Measurements from ENCODE around the gene SYT11. TPM values are rescaled to one million over a fixed set of nuclear protein-coding genes. Genes with fewer than 3 reads are reported as not detected.

The SYT11 gene
- total and polyA plus RNA-seq, 9 of the 15 experiments (the other 6 are each of a cell fraction or from before 2014, with no cell fraction given): 0.05 to 0.18 (median 0.11) TPM

DNA sequence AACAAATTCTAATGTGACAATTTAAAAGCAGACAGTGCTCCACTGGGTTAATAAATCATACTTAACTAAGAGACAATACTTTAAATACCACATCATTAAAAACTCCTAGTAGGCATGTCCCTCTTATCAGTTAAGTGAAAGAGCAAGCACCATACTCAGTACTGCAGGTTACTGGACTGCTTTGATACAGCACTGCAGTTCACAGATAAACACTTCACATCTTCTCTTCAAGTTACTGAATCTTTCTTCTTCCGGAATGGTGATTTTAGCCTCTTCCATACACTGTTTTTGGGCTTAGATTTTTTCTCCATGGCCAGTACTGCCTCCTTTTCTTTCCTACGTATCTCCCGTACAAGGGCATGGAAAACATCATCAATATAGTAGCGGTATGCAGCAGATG lies 40.8 kb downstream of the SYT11 start (continued):
- TF ChIP-seq, protein P1, sequence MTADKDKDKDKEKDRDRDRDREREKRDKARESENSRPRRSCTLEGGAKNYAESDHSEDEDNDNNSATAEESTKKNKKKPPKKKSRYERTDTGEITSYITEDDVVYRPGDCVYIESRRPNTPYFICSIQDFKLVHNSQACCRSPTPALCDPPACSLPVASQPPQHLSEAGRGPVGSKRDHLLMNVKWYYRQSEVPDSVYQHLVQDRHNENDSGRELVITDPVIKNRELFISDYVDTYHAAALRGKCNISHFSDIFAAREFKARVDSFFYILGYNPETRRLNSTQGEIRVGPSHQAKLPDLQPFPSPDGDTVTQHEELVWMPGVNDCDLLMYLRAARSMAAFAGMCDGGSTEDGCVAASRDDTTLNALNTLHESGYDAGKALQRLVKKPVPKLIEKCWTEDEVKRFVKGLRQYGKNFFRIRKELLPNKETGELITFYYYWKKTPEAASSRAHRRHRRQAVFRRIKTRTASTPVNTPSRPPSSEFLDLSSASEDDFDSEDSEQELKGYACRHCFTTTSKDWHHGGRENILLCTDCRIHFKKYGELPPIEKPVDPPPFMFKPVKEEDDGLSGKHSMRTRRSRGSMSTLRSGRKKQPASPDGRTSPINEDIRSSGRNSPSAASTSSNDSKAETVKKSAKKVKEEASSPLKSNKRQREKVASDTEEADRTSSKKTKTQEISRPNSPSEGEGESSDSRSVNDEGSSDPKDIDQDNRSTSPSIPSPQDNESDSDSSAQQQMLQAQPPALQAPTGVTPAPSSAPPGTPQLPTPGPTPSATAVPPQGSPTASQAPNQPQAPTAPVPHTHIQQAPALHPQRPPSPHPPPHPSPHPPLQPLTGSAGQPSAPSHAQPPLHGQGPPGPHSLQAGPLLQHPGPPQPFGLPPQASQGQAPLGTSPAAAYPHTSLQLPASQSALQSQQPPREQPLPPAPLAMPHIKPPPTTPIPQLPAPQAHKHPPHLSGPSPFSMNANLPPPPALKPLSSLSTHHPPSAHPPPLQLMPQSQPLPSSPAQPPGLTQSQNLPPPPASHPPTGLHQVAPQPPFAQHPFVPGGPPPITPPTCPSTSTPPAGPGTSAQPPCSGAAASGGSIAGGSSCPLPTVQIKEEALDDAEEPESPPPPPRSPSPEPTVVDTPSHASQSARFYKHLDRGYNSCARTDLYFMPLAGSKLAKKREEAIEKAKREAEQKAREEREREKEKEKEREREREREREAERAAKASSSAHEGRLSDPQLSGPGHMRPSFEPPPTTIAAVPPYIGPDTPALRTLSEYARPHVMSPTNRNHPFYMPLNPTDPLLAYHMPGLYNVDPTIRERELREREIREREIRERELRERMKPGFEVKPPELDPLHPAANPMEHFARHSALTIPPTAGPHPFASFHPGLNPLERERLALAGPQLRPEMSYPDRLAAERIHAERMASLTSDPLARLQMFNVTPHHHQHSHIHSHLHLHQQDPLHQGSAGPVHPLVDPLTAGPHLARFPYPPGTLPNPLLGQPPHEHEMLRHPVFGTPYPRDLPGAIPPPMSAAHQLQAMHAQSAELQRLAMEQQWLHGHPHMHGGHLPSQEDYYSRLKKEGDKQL (CRISPR knock-in tag; IDR thresholded peaks at IDR 0.05; ENCODE audit: borderline replicate concordance): no peak
- no peak for TF ChIP-seq BRD9 (IDR thresholded peaks at IDR 0.05; ENCODE audit: low read depth, partially characterized antibody)
- peak; percentile 79 for TF ChIP-seq MTA2 (IDR thresholded peaks at IDR 0.05; ENCODE audit: low read depth)
- no peak for TF ChIP-seq BRCA1 (IDR thresholded peaks at IDR 0.05)
- TF ChIP-seq BRCA1 (CRISPR knock-in tag; IDR thresholded peaks at IDR 0.05): no peak
- no peak for TF ChIP-seq ZFP36 (IDR thresholded peaks at IDR 0.05; ENCODE audit: low read depth, low read length, partially characterized antibody)
- TF ChIP-seq MYBL2 (IDR thresholded peaks at IDR 0.05; ENCODE audit: low read depth): no peak
- no peak for TF ChIP-seq MYBL2 (CRISPR knock-in tag; IDR thresholded peaks at IDR 0.05; ENCODE audit: borderline replicate concordance)
- TF ChIP-seq, protein P2, sequence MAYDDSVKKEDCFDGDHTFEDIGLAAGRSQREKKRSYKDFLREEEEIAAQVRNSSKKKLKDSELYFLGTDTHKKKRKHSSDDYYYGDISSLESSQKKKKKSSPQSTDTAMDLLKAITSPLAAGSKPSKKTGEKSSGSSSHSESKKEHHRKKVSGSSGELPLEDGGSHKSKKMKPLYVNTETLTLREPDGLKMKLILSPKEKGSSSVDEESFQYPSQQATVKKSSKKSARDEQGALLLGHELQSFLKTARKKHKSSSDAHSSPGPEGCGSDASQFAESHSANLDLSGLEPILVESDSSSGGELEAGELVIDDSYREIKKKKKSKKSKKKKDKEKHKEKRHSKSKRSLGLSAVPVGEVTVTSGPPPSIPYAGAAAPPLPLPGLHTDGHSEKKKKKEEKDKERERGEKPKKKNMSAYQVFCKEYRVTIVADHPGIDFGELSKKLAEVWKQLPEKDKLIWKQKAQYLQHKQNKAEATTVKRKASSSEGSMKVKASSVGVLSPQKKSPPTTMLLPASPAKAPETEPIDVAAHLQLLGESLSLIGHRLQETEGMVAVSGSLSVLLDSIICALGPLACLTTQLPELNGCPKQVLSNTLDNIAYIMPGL (CRISPR knock-in tag; IDR thresholded peaks at IDR 0.05): no peak
- TF ChIP-seq, protein P3, sequence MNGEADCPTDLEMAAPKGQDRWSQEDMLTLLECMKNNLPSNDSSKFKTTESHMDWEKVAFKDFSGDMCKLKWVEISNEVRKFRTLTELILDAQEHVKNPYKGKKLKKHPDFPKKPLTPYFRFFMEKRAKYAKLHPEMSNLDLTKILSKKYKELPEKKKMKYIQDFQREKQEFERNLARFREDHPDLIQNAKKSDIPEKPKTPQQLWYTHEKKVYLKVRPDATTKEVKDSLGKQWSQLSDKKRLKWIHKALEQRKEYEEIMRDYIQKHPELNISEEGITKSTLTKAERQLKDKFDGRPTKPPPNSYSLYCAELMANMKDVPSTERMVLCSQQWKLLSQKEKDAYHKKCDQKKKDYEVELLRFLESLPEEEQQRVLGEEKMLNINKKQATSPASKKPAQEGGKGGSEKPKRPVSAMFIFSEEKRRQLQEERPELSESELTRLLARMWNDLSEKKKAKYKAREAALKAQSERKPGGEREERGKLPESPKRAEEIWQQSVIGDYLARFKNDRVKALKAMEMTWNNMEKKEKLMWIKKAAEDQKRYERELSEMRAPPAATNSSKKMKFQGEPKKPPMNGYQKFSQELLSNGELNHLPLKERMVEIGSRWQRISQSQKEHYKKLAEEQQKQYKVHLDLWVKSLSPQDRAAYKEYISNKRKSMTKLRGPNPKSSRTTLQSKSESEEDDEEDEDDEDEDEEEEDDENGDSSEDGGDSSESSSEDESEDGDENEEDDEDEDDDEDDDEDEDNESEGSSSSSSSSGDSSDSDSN (IDR thresholded peaks at IDR 0.05; ENCODE audit: borderline replicate concordance in 1 of 2, low read depth in 2 of 2, low read length in 2 of 2): no peak
- no peak for TF ChIP-seq PTRF (tag; IDR thresholded peaks at IDR 0.05)
- TF ChIP-seq, protein P4, sequence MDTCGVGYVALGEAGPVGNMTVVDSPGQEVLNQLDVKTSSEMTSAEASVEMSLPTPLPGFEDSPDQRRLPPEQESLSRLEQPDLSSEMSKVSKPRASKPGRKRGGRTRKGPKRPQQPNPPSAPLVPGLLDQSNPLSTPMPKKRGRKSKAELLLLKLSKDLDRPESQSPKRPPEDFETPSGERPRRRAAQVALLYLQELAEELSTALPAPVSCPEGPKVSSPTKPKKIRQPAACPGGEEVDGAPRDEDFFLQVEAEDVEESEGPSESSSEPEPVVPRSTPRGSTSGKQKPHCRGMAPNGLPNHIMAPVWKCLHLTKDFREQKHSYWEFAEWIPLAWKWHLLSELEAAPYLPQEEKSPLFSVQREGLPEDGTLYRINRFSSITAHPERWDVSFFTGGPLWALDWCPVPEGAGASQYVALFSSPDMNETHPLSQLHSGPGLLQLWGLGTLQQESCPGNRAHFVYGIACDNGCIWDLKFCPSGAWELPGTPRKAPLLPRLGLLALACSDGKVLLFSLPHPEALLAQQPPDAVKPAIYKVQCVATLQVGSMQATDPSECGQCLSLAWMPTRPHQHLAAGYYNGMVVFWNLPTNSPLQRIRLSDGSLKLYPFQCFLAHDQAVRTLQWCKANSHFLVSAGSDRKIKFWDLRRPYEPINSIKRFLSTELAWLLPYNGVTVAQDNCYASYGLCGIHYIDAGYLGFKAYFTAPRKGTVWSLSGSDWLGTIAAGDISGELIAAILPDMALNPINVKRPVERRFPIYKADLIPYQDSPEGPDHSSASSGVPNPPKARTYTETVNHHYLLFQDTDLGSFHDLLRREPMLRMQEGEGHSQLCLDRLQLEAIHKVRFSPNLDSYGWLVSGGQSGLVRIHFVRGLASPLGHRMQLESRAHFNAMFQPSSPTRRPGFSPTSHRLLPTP (IDR thresholded peaks at IDR 0.05; ENCODE audit: borderline replicate concordance, extremely low read depth, insufficient read length): no peak
- TF ChIP-seq THRAP3 (IDR thresholded peaks at IDR 0.05; ENCODE audit: borderline replicate concordance): no peak
- TF ChIP-seq ZNF75A (CRISPR knock-in tag; IDR thresholded peaks at IDR 0.05): no peak
- no peak for TF ChIP-seq MAFG (tag; conservative IDR thresholded peaks at IDR 0.05)
- no peak for TF ChIP-seq HDGF (IDR thresholded peaks at IDR 0.05)
